ENCODE measurements around the gene PLA2G2A.
"Not testable (repeated sequence)": the region's sequence is repeated elsewhere in the genome, so short reads cannot be mapped to it uniquely, and the experiment has no call there.

PLA2G2A gene, protein sequence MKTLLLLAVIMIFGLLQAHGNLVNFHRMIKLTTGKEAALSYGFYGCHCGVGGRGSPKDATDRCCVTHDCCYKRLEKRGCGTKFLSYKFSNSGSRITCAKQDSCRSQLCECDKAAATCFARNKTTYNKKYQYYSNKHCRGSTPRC

DNA sequence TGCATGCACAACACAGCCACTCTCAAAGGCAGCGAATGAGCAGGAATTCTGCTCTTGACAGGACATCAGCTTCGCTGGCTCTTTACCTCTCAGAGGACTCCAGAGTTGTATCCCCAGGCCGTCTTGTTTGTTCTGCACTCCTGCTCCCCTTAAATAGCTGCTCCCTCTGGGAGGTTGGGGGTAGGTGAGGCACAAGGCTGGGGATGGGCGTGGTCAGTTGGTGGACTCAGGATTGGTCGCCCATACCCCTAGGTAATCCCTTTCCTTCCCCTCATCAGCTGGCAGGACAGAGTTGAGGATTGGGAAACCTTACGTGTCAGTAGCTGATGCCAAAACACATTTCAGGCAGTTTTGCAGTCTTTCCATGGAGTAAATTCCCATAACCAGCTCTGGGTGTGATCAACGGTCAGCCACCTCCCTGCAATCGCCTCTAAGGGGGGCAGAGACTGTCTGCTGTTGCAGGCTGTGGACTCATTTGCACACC, at the start of gene PLA2G2A:
PLA2G2A (minus strand) TSS at position 125 of the 484 bp plus-strand sequence. CDS start 845 bp downstream, outside the sequence.
- no peak for DNase-seq (ENCODE audit: low spot score)

DNA sequence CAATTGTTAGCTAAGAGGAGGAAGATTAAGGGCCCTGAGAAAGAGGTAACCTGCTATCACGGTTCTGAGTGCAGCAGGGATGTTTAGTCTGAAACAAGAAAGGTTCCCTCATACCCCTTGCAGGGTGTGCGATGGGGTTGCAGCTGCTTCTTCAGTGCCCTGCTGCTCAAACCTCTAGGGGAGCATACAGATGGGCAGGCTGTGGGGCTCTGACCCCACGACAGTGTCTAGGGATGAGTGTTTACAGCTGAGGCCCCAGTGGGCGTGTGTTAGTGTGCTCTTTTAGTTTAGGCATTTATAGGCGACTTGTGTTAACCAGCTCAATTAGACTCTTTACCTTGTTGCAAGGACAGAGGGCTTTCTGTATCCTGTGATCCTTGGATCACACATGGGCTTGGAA, 49.3 kb upstream of the PLA2G2A start:
- DNase-seq (ENCODE audit: low spot score) = no peak

DNA sequence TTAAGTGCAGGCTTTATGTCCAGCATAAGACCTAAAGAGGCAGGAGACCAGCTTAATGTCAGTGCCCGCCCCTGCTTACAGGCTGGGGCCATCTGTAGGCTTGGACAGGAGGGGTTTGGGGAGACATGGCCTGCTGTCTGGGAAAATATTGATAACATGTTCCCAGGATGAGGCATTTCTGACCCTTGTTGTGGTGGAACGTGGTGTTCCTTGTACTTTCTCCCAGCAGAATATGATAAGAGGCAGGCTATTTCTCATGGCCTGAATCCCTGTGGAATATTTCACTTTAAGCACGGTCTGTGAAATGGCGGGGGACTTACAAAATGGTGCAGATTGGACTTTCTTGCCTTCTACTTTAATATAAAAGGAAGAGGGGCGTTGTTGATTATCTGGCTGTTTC, 48.7 kb upstream of the PLA2G2A start:
- no peak for DNase-seq (ENCODE audit: low spot score)

DNA sequence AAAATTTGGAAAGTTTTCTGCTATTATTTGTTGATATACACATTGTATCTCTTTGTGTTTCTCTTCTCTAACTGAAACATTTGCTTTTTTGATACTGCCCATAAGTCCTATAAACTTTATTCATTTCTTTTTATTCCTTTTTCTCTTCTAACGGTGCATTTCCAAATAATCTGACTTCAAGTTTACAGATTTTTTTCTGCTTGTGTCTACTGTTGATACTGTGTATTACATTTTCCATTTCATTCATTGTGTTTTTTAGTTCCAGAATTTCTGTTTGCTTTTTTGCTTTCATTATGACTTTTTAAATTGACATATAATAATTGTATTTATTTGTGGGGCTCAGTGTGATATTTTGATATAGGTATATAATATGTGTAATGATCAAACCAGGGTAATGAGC, 38.3 kb upstream of the PLA2G2A start:
- DNase-seq (ENCODE audit: low spot score) = no peak

DNA sequence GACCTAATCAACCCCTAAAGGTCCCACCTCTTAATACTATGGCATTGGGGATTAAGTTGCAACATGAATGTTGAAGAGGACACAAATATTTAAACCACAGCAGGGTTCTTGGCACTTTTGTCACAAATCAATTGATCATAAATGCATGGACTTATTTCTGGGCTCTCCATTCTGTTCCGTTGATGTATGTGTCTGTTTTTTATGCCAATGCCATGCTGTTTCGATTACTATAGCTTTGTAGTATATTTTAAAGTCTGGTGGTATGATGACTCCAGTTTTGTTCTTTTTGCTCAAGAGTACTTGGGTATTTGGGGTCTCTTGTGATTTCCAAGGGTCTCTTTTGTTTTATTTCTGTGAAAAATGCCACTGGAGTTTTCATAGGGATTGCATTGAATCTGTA, 34.7 kb upstream of the PLA2G2A start:
- DNase-seq (ENCODE audit: low spot score) = no peak

DNA sequence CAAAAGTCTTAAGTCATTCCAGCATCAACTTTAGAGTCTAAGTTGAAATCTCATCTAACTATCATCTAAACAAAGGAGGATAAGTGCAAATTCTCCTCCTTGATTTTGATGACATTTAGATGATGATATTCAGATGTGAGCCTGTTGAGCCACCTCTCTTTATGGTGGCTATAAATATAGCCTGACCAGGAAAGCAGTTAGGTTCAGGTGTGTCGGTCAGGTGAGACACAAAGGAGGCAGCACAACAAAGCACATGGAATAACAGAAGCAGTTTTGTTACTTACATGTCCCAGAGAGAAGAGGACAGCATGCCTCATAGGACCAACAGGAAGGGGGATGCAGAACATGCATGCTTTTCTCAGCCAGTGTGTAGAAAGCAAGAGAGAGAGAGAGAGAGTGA, 30.6 kb upstream of the PLA2G2A start:
- no peak for DNase-seq (ENCODE audit: low spot score)

DNA sequence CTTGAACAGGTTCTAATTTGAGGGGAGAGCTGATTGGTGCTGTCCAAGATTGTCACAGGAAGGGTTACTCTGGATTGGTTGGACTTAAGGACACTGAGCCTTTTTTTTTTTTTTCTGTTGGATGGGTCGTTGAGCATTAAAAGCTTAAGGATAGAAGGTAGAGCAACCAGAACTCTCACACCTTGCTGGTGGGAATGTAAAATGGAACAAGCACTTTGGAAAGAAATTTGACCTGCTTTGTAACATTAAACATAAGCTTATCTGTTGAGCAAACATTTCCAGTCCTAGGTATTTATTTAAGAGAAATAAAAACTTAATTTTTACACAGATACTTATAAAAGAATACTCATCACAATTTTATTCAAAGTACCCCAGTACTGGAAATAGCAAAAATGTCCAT, 29.8 kb upstream of the PLA2G2A start:
- no peak for DNase-seq (ENCODE audit: low spot score)

DNA sequence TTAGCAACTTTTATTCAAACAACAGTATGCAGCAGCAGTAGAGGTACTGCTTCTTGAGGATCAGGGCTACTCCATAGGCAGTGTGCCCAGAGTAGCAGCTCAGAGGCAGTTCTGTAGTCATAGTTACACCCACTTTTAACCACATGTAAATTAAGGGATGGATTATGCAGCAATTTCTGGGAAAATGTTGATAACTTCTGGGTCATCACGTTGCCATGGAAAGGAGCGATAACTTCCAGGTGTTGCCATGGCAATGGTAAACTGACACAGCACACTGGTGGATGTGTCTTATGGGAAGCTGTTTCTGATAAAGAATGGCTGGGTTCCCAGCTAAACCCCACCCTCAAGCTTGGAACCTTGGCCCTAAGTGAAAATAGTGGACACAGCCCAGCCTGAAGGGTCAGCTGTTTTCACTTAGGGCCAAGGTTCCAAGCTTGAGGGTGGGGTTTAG, 29.0 kb upstream of the PLA2G2A start:
- DNase-seq (ENCODE audit: low spot score) = peak; percentile 9

DNA sequence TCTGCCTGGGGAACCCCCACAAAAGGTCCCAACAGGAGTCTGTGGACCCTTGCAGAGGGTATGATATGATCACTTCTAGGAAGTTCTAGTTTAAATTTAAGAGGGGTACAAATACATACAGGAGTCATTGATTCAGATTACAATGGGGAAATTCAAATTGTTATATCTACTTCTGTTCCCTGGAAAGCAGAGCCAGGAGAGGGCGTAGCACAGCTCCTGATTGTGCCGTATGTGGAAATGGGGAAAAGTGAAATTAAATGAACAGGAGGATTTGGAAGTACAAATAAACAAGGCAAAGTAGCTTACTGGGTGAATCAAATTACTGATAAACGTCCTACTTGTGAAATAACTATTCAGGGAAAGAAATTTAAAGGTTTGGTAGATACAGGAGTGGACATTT, 19.4 kb upstream of the PLA2G2A start:
- not testable (repeated sequence) for DNase-seq (ENCODE audit: low spot score)

DNA sequence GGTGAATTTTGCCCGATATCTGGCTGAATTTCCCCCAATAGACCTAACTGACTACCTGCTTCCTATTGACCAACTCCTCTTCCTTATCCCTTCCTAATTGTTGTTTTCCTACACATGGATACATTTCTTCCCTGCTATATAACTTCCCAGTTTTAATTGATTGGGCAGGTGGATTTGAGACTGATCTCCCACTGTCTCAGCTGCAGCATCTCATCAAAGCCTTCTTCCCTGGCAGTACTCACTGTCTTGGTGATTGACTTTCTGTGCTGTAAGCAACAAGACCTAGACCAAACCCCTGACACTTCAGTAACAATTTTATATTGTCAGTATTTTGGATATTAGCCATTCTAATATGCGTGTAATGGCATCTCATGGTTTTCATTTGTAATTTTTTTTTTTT, 11.3 kb upstream of the PLA2G2A start:
- no peak for DNase-seq (ENCODE audit: low spot score)

DNA sequence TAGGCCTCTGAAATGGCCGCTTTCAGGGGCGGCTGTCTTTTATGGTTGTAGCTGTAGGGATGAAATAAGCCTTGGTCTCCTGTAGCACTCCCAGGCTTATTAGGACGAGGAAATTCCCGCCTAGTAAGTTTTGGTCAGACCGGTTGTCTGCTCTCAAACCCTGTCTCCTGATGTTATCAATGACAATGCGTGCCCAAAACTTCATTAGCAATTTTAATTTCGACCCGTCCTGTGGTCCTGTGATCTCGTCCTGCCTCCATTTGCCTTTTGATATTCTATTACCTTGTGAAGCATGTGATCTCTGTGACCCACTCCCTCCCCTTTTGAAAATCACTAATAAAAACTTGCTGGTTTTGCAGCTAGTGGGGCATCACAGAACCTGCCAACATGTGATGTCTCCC, 10.8 kb upstream of the PLA2G2A start:
- not testable (repeated sequence) for DNase-seq (ENCODE audit: low spot score)

DNA sequence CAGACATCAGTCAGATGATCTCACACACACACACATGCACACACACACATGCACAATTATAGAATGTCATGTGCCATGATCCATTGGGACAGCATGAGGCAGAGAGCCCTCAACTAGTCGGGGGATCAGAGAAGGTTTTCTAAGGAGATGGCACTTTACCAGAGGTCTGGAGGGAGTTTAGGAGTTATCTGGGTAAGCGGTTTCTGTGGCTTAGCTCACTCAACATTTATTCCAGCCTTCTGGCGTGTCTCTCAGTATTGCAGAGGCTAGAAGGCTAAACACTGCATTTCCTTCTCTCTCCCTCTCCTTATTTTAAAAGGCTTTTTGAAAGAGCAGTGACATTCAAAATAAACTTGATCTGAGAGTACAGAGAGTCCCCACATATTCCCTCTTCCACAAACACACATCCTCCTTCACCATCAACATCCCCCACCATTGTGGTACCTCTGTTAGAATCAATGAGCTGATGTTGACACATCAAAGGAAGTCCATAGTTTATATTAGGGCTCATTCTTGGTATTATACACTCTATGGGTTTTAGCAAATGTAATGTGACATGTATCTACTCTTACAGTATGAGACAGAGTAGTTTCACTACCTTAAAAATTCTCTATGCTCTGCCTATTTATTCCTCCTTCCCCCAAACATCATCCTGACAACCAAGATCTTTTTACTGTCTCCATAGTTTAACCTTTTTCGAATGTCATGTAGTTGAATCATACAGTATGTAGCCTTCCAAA, 9.0 kb upstream of the PLA2G2A start:
- DNase-seq (ENCODE audit: low spot score) = no peak

DNA sequence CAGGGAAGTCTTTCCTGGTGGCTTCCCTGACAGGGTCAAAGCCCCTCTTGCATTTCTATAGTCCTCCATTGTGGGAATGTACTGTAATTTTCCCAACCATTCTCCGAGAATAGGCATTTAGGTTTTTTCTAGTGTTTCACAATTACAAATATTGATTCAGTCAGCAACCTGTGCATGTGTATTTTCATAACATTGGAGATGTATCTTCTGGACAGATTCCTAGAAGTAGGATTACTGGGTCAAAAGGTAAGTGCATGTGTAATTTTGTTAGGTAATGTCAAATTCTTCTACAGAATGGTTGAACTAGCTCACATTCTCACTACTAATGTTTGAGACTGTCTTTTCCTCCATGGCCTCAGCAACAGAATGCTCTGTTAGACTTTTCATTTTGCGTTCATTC, 8.3 kb upstream of the PLA2G2A start:
- no peak for DNase-seq (ENCODE audit: low spot score)

DNA sequence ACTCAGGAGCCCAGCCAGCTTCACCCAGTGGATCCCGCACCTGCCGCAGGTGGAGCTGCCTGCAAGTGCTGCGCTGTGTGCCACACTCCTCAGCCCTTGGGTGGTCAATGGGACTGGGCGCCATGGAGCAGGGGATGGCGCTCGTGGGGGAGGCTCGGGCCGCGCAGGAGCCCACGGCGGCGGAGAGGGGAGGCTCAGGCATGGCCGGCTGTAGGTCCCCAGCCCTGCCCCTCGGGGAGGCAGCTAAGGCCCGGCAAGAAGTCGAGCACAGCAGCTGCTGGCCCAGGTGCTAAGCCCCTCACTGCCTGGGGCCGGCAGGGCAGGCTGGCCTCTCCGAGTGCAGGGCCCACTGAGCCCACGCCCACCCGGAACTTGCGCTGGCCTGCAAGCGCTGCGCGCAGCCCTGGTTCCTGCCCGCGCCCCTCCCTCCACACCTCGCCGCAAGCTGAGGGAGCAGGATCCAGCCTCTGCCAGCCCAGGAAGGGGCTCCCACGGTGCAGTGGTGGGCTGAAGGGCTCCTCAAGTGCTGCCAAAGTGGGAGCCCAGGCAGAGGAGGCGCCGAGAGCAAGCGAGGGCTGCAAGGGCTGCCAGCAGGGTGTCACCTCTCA, 5.1 kb upstream of the PLA2G2A start:
- not testable (repeated sequence) for DNase-seq (ENCODE audit: low spot score)

DNA sequence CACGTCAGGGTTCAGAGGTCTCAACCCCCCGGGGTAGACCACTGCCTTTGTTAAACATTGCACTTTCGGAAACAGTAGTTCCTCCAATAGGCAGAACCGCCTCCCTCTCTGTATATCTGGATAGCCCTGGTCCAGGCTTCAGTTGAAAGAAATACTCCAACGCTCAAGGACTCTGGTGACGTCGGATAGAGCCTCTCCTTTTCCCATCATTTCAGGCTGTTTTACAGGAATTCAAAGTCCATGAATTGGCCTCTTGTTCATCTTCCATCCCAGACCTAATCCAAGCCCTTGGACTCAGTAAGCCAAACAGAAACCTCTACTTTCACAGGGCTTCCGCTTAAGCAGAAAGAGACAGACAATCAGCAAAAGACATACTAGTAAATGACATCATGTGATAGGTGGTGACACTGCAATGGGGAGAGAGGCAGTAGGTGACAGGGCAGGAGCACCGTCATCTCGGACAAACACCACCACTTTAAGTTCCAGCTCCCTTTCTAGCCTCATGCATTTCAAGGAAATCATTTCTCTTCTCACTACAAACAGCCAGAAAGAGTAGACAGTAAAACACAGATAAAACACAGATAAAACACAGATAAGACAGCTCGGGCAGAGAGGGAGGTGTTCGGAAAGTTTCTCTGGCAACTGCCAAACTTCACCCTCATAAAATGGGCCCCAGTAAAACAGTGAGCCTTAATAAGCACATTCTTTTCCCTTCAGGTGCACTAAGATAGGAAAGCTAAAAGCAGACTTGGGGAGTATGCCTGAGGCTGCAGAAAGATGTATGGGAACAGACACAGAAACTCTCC, 2.3 kb upstream of the PLA2G2A start:
- no peak for DNase-seq (ENCODE audit: low spot score)

DNA sequence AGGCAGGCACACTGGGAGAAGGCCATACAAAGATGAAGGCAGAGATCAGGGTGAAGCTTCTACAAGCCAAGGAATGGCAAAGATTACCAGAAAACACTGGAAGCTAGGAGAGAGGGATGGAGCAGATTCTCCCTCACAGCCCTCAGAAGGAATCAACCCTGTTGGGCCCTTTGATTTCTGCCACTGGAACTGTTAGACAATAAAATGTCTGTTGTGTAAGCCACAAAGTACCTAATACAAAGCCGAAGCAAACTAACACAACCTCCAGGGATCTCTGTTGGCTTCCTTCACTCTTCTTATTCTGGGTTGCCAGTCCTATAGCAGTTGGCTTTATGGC, 1.7 kb upstream of the PLA2G2A start:
- DNase-seq (ENCODE audit: low spot score) = no peak

DNA sequence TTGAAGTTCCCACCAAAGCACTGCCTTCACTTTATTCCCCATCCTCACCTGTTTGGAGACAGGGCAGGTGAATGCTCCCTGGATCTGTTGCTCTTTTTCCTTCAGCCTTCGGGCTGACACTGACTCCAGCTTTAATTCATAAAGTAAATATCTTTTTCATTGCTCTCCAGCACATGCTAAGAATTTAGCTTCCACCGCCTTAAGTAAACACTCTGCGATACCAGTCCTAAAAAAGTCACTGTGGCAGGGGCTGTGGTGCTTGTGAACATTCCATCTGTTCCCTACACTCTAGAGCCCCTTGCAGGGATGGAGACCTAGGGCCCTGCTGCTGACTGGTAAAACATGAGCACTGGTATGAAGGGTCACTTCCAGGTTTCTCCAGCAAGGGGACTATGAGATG, 896 bp upstream of the PLA2G2A start:
- no peak for DNase-seq (ENCODE audit: low spot score)

DNA sequence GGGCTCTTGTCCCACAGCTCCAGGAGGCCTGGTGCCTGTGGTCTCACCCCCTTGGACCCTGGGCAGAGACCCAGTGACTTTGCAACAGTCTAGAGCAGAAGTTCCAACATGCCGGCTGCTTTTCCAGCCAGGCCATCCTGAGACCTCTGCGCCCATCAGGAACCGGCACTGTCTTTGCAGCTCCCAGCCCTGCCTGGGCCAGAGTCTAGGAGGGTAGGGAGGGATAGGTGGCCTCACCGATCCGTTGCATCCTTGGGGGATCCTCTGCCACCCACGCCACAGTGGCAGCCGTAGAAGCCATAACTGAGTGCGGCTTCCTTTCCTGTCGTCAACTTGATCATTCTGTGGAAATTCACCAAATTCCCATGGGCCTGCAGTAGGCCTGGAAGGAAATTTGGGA, 1.3 kb downstream of the PLA2G2A start:
- no peak for DNase-seq (ENCODE audit: low spot score)

DNA sequence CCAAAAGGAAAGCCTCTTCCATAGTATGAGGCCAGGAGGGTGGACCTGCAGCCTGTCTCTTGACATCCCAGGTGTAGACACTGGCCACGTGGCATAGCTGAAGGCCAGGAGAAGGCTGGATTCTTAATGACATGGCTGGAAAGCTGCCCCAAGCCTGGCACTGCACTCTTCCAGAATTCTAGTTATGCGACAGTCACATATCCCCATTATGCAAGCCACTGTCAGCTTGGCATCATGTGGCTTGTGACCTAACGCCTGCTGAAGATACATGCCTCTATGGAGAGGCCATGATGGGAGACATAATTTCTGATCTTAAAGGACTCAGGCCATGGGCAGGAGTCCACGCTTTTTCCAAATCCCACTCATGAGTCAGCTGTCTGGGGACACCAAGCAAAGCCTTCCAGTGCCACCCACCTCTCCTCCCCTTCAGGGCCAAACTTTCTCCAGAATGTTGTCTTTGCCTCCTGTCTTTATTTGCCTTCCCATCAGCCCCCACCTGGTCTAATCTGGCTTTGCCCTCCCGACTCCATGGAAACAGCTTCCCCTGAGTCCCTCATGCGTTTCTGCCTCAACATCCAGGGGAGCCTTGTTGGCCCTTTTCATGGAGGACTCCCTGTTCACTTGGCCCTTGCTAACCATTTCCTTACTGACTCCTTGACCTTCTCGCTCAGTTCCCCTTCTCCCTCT, 3.0 kb downstream of the PLA2G2A start:
- no peak for DNase-seq (ENCODE audit: low spot score)

DNA sequence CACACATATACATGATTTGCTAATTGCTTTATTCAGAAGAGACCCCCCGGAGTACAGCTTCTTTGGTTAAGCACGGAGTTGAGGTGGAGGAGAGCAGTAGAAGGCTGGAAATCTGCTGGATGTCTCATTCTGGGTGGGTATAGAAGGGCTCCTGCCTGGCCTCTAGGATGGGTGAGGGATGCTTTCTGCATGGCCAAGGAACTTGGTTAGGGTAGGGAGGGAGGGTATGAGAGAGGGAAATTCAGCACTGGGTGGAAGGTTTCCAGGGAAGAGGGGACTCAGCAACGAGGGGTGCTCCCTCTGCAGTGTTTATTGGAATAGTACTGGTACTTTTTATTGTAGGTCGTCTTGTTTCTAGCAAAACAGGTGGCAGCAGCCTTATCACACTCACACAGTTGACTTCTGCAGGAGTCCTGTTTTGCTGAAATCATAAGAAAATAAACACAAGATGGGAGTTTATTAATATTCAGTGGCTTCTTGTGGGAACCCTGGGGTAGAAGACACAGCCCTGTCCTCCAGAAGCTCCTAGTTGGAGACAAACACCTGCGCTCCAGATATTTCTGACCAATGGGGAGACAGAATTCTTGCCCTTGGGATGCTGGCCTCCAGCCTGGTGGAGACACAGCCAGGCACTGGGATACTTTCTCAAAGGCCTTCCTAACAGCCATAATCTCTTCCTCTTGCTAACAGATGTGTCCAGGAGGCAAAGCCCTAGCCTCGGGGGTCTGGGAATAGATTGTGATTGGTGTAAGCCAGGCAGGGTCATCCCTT, 3.8 kb downstream of the PLA2G2A start:
- no peak for DNase-seq (ENCODE audit: low spot score)

DNA sequence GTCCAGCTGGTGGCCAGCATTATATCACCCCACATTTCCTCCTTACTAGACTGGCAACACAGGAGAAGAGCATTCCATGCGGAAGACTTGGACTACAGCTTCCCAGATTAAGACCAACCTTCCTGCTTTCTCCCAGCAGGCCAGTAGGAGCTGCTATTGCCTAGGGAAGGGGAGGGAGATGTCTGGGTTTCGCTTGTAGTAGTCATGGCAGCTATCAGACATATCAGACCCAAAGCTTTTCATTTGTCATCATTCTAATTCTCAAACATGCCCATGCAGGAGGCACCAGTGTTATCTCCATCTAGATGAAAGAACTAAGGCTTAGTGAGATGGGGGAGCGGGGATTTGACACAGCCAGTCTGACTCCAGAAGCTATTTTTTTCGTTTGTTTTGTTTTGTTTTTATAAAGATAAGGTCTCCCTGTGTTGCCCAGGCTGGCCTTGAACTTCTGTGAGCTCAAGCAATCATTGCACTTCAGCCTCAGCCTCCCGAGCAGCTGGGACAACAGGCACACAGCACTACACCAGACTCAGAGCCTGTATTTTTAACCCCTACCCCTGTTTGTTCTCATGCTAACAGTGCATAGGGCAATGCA, 4.5 kb downstream of the PLA2G2A start:
- DNase-seq (ENCODE audit: low spot score) = peak; percentile 62
